ENCODE results near the gene GLI3.

GRCh38 chr7:42099470-42100155, 137.4 kb downstream of the GLI3 start:
- TF ChIP-seq POLR2A (IDR thresholded peaks at IDR 0.05) = no peak
- TF ChIP-seq CTCF (IDR thresholded peaks at IDR 0.05 in 8 of 11, conservative IDR thresholded peaks at IDR 0.05 in 3 of 11) = no peak
- TF ChIP-seq POLR2AphosphoS5 (IDR thresholded peaks at IDR 0.05) = no peak

Data from spleen (tissue), 7 donors.